HEK293 (cell line): ENCODE data around the gene RPS6KA4.

Source experiments
- CTCF ChIA-PET: fragments of 350-600 bp; formaldehyde crosslinking; extraction: SDS; loops from one replicate; lab custom pipeline; 2021; ENCODE audit warnings: antibody characterized with exemption; lab: Yijun Ruan, JAX
- POLR2A ChIA-PET: fragments of 300-600 bp; formaldehyde crosslinking; extraction: SDS; loops from one replicate; lab custom pipeline; 2020; ENCODE audit warnings: antibody characterized with exemption, inconsistent platforms; lab: Yijun Ruan, JAX
- H3K27ac ChIP-seq: fragments of 200-500 bp; sonication (Bioruptor generic); 2 replicates; pipeline ENCODE4 v1.5.1; 2014; ENCODE audit warnings: low read depth, low read length, control low read depth, inconsistent platforms; ENCODE audit errors: extremely low read depth
- H3K36me3 ChIP-seq, 2 experiments: fragments of 200-500 bp in 1 of 2; sonication (Bioruptor generic) in 1 of 2; 1 replicate in 1 of 2; 2 replicates in 1 of 2; pipeline ENCODE4 v1.5.1; 2014 to 2017; ENCODE audit warnings: inconsistent platforms in 2 of 2, low read length in 2 of 2; ENCODE audit not compliant: control insufficient read depth in 2 of 2, insufficient read depth in 1 of 2
- H3K4me1 ChIP-seq: fragments of 200-500 bp; sonication (Bioruptor generic); 2 replicates; pipeline ENCODE4 v1.5.1; 2014; ENCODE audit warnings: mild to moderate bottlenecking, low read length, inconsistent platforms; ENCODE audit not compliant: control insufficient read depth, insufficient read depth
- H3K4me3 ChIP-seq: 2 replicates; pipeline ENCODE4 v1.5.1; 2011; ENCODE audit warnings: low read depth, mild to moderate bottlenecking, control low read depth, low read length, moderate library complexity
- H3K9me3 ChIP-seq: fragments of 200-500 bp; sonication (Bioruptor generic); 2 replicates; pipeline ENCODE4 v1.5.1; 2014; ENCODE audit warnings: low read depth, low read length, inconsistent platforms; ENCODE audit not compliant: control insufficient read depth, insufficient read depth
- BCL11A ChIP-seq: fragments of 450-650 bp; formaldehyde crosslinking; IDR thresholded peaks from 2 replicates; pipeline ENCODE4 v1.5.1; 2016; ENCODE audit warnings: low read depth, missing biosample characterization, missing genetic modification characterization
- INSM2 ChIP-seq: fragments of 450-650 bp; formaldehyde crosslinking; IDR thresholded peaks from 2 replicates; pipeline ENCODE4 v1.5.1; 2016; ENCODE audit warnings: missing biosample characterization, missing genetic modification characterization
- PRDM10 ChIP-seq: fragments of 450-650 bp; formaldehyde crosslinking; IDR thresholded peaks from 2 replicates; pipeline ENCODE4 v1.5.1; 2016; ENCODE audit warnings: missing biosample characterization, missing genetic modification characterization
- REST ChIP-seq: fragments of 450-650 bp; formaldehyde crosslinking; IDR thresholded peaks from 2 replicates; pipeline ENCODE4 v1.5.1; 2016; ENCODE audit warnings: missing biosample characterization, missing genetic modification characterization
- ZBTB44 ChIP-seq: fragments of 450-650 bp; IDR thresholded peaks from 2 replicates; pipeline ENCODE4 v1.5.1; 2018; ENCODE audit warnings: missing biosample characterization, mild to moderate bottlenecking, missing genetic modification characterization
- ZNF132 ChIP-seq: fragments of 450-650 bp; formaldehyde crosslinking; IDR thresholded peaks from 2 replicates; pipeline ENCODE4 v1.5.1; 2017; ENCODE audit warnings: missing biosample characterization, missing genetic modification characterization, borderline replicate concordance
- ZNF223 ChIP-seq: fragments of 450-650 bp; formaldehyde crosslinking; IDR thresholded peaks from 2 replicates; pipeline ENCODE4 v1.5.1; 2016; ENCODE audit warnings: missing biosample characterization, missing genetic modification characterization
- ZNF26 ChIP-seq: fragments of 450-650 bp; formaldehyde crosslinking; IDR thresholded peaks from 2 replicates; pipeline ENCODE4 v1.5.1; 2016; ENCODE audit warnings: missing biosample characterization, missing genetic modification characterization
- ZNF335 ChIP-seq: fragments of 450-650 bp; formaldehyde crosslinking; conservative IDR thresholded peaks from 2 replicates; pipeline ENCODE4 v1.5.1; 2016; ENCODE audit warnings: missing biosample characterization, missing genetic modification characterization
- ZNF366 ChIP-seq: fragments of 450-650 bp; formaldehyde crosslinking; conservative IDR thresholded peaks from 2 replicates; pipeline ENCODE4 v1.5.1; 2016; ENCODE audit warnings: missing biosample characterization, missing genetic modification characterization
- ZNF449 ChIP-seq: fragments of 450-650 bp; formaldehyde crosslinking; IDR thresholded peaks from 2 replicates; pipeline ENCODE4 v1.5.1; 2017; ENCODE audit warnings: missing biosample characterization, mild to moderate bottlenecking, missing genetic modification characterization, moderate library complexity
- ZNF692 ChIP-seq: fragments of 450-650 bp; formaldehyde crosslinking; IDR thresholded peaks from 2 replicates; pipeline ENCODE4 v1.5.1; 2016; ENCODE audit warnings: missing biosample characterization, missing genetic modification characterization
- ZSCAN30 ChIP-seq: fragments of 450-650 bp; IDR thresholded peaks from 2 replicates; pipeline ENCODE4 v1.5.1; 2018; ENCODE audit warnings: missing biosample characterization, mild to moderate bottlenecking, missing genetic modification characterization, moderate library complexity

Gene RPS6KA4

GRCh38 chr11:64347193-64347867 lies 11.6 kb upstream of the RPS6KA4 start:
- ChIA-PET POLR2A (interaction anchor here (0.6 to 2.7 kb wide), 2 partner anchors 30 to 177 kb away, joined by 4 to 10 read pairs; partner anchors contain the start of genes PRDX5 and TRMT112), CTCF (interaction anchor here (0.8 to 7.9 kb wide), 5 partner anchors 8 to 46 kb away, joined by 3 to 86 read pairs (median 5); partner anchors contain the start of genes PRDX5 and TRMT112)
- H3K4me1 ChIP-seq, result no peaks in the 10 kb centered on the region
- H3K27ac ChIP-seq, result no peak overlapping the region
- no peak overlapping the region for H3K4me3 ChIP-seq
- H3K36me3 ChIP-seq, result no peaks in the 10 kb centered on the region
- TF ChIP-seq INSM2 (tag by site-specific recombination), result no peak
- 0 out of 2 replicates have a peak, but pooled peaks have one; percentile 17 for TF ChIP-seq ZNF335 (tag by site-specific recombination)
- H3K9me3 ChIP-seq, result no peaks in the 10 kb centered on the region

GRCh38 chr11:64348383-64349024 lies 10.5 kb upstream of the RPS6KA4 start:
- Histone ChIP-seq H3K27ac (no peak overlapping the region), H3K36me3 (no peaks in the 10 kb centered on the region), H3K4me3 (no peak overlapping the region), H3K4me1 (no peaks in the 10 kb centered on the region), H3K9me3 (no peaks in the 10 kb centered on the region)
- CTCF ChIA-PET, result interaction anchor here (0.6 to 2.2 kb wide), 3 partner anchors 8 to 217 kb away, joined by 3 to 5 read pairs (median 3); partner anchors contain the start of genes PRDX5 and TRMT112
- POLR2A ChIA-PET, result interaction anchor here (0.5 to 2.7 kb wide), 3 partner anchors 31 to 478 kb away, joined by 3 to 10 read pairs (median 4); partner anchors contain the start of genes PRDX5 and TRMT112
- TF ChIP-seq ZNF449 (no peak), ZNF223 (tag by site-specific recombination) (no peak), PRDM10 (peak; percentile 98), REST (tag by site-specific recombination) (no peak), ZNF26 (tag by site-specific recombination) (no peak), ZSCAN30 (tag by site-specific recombination) (no peak), ZNF692 (tag by site-specific recombination) (no peak), ZNF366 (tag by site-specific recombination) (no peak), BCL11A (tag by site-specific recombination) (no peak), ZNF132 (no peak), ZBTB44 (tag by site-specific recombination) (no peak)
